WTC11 (cell line): ENCODE measurements around the gene KCNK4. TPM values are rescaled to one million over a fixed set of nuclear protein-coding genes. Genes with fewer than 3 reads are reported as not detected.

ENCODE experiments used
- ATAC-seq: fragments of 200-7000 bp; cut with Tn5 transposase; 2 replicates; pipeline ENCODE4 v1.10.0; 2021; ENCODE audit warnings: mild to moderate bottlenecking, moderate library complexity
- CTCF ChIA-PET: fragments of 300-600 bp; sonication (Branson Sonifier 250); formaldehyde crosslinking; loops from one replicate; lab custom pipeline; 2021; ENCODE audit warnings: antibody characterized with exemption; lab: Charles Lee
- POLR2A ChIA-PET: fragments of 350-600 bp; sonication (Branson Sonifier 250); formaldehyde crosslinking; loops from one replicate; lab custom pipeline; 2021; ENCODE audit warnings: antibody characterized with exemption; lab: Charles Lee
- DNase-seq: peaks from one replicate; pipeline ENCODE4 v3.0.0; 2021; ENCODE audit warnings: low spot score
- H3K27ac Mint-ChIP-seq: 2 replicates; pipeline ENCODE4 v1.8.0; 2021; ENCODE audit warnings: mixed read lengths
- H3K27me3 Mint-ChIP-seq: 2 replicates; pipeline ENCODE4 v1.8.0; 2021; ENCODE audit warnings: low read depth, mild to moderate bottlenecking, moderate library complexity, mixed read lengths
- H3K36me3 Mint-ChIP-seq: 2 replicates; pipeline ENCODE4 v1.8.0; 2021; ENCODE audit warnings: mixed read lengths
- H3K4me1 Mint-ChIP-seq: 2 replicates; pipeline ENCODE4 v1.8.0; 2022; ENCODE audit warnings: mixed read lengths
- H3K4me3 Mint-ChIP-seq: 2 replicates; pipeline ENCODE4 v1.8.0; 2021; ENCODE audit warnings: mild to moderate bottlenecking, moderate library complexity, mixed read lengths
- H3K9me3 Mint-ChIP-seq: 2 replicates; pipeline ENCODE4 v1.8.0; 2021; ENCODE audit warnings: mixed read lengths
- CREB1 ChIP-seq: sonication (generic); formaldehyde crosslinking; IDR thresholded peaks from 2 replicates; pipeline ENCODE4 v1.8.0; 2023; ENCODE audit warnings: mild to moderate bottlenecking, missing genetic modification reagents
- CREM ChIP-seq: sonication (generic); formaldehyde crosslinking; IDR thresholded peaks from 2 replicates; pipeline ENCODE4 v1.8.1; 2022; ENCODE audit warnings: mild to moderate bottlenecking, missing genetic modification reagents, moderate library complexity
- JUN ChIP-seq: sonication (generic); formaldehyde crosslinking; IDR thresholded peaks from 2 replicates; pipeline ENCODE4 v1.8.0; 2023; ENCODE audit warnings: mild to moderate bottlenecking, missing genetic modification reagents
- SP1 ChIP-seq: sonication (generic); formaldehyde crosslinking; conservative IDR thresholded peaks from 2 replicates; pipeline ENCODE4 v1.8.1; 2022; ENCODE audit warnings: missing genetic modification reagents
- TCF7 ChIP-seq: sonication (generic); formaldehyde crosslinking; IDR thresholded peaks from 2 replicates; pipeline ENCODE4 v1.8.0; 2022; ENCODE audit warnings: mild to moderate bottlenecking, low read depth, missing genetic modification reagents, moderate library complexity
- ZBTB21 ChIP-seq: sonication (generic); formaldehyde crosslinking; IDR thresholded peaks from 2 replicates; pipeline ENCODE4 v1.8.1; 2023; ENCODE audit warnings: mild to moderate bottlenecking, missing genetic modification reagents, borderline replicate concordance
- ZNF138 ChIP-seq: sonication (generic); formaldehyde crosslinking; conservative IDR thresholded peaks from 2 replicates; pipeline ENCODE4 v1.8.1; 2022; ENCODE audit warnings: mild to moderate bottlenecking, moderate library complexity, missing genetic modification reagents
- total RNA-seq: library from RNA; stranded (reverse); gene quantifications from 3 replicates; pipeline ENCODE4 v1.2.3, GENCODE V29; 2021
- TF ChIP-seq, protein P1 (sequence below): fragments of 250-450 bp; sonication (Bioruptor Pico); IDR thresholded peaks from 2 replicates; pipeline ENCODE4 v1.9.0; 2021; ENCODE audit warnings: moderate library complexity, mild to moderate bottlenecking, inconsistent platforms, borderline replicate concordance
- TF ChIP-seq, protein P2 (sequence below): fragments of 250-450 bp; sonication (Bioruptor Pico); IDR thresholded peaks from 2 replicates; pipeline ENCODE4 v1.9.0; 2021; ENCODE audit warnings: mild to moderate bottlenecking
- TF ChIP-seq, protein P3 (sequence below): sonication (generic); formaldehyde crosslinking; conservative IDR thresholded peaks from 2 replicates; pipeline ENCODE4 v1.8.1; 2023; ENCODE audit warnings: mild to moderate bottlenecking, low read depth, missing genetic modification reagents, moderate library complexity
- TF ChIP-seq, protein P4 (sequence below): fragments of 250-450 bp; sonication (Bioruptor Pico); IDR thresholded peaks from 2 replicates; pipeline ENCODE4 v2.1.2; 2022; ENCODE audit warnings: mild to moderate bottlenecking, moderate library complexity
- TF ChIP-seq, protein P5 (sequence below): sonication (generic); formaldehyde crosslinking; IDR thresholded peaks from 2 replicates; pipeline ENCODE4 v1.8.1; 2023; ENCODE audit warnings: mild to moderate bottlenecking, missing genetic modification reagents, borderline replicate concordance
- TF ChIP-seq, protein P6 (sequence below): sonication (generic); formaldehyde crosslinking; IDR thresholded peaks from 2 replicates; pipeline ENCODE4 v1.8.0; 2022; ENCODE audit warnings: mild to moderate bottlenecking, missing genetic modification reagents
- TF ChIP-seq, protein P7 (sequence below): sonication (generic); formaldehyde crosslinking; IDR thresholded peaks from 2 replicates; pipeline ENCODE4 v1.8.0; 2023; ENCODE audit warnings: missing genetic modification reagents, mild to moderate bottlenecking, borderline replicate concordance
- TF ChIP-seq, protein P8 (sequence below): sonication (generic); formaldehyde crosslinking; IDR thresholded peaks from 2 replicates; pipeline ENCODE4 v1.8.0; 2023; ENCODE audit warnings: mild to moderate bottlenecking, missing genetic modification reagents

Gene KCNK4
- total RNA-seq, 1 experiment from 2014 or later = 0.74 TPM

DNA sequence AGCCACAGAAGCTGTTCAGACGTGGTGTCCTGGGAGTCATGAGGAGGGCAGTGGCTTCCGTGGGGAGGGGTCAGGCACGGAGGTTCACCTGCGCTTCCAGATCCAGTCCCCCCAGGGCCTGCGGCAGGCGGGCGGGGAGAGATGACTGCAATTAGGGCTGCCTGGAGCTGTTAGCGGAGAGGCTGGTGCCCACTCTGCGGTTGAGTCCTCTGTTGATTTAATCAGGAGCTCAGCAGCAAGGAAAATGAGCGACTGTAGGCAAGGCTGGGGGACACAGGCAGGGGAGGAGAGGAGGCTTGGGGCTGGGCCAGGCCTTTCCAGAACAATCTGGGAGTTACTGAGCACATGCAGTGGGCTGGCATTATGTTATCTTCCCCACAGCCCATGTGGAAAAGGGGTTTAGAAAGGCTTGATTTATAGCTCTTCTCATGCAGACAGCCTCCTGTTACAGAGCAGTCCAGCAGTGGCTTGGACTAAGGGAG lies 26.7 kb upstream of the KCNK4 start (continued):
- TF ChIP-seq, protein P1, sequence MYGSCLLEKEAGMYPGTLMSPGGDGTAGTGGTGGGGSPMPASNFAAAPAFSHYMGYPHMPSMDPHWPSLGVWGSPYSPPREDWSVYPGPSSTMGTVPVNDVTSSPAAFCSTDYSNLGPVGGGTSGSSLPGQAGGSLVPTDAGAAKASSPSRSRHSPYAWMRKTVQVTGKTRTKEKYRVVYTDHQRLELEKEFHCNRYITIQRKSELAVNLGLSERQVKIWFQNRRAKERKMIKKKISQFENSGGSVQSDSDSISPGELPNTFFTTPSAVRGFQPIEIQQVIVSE (CRISPR knock-in tag) = no peak

DNA sequence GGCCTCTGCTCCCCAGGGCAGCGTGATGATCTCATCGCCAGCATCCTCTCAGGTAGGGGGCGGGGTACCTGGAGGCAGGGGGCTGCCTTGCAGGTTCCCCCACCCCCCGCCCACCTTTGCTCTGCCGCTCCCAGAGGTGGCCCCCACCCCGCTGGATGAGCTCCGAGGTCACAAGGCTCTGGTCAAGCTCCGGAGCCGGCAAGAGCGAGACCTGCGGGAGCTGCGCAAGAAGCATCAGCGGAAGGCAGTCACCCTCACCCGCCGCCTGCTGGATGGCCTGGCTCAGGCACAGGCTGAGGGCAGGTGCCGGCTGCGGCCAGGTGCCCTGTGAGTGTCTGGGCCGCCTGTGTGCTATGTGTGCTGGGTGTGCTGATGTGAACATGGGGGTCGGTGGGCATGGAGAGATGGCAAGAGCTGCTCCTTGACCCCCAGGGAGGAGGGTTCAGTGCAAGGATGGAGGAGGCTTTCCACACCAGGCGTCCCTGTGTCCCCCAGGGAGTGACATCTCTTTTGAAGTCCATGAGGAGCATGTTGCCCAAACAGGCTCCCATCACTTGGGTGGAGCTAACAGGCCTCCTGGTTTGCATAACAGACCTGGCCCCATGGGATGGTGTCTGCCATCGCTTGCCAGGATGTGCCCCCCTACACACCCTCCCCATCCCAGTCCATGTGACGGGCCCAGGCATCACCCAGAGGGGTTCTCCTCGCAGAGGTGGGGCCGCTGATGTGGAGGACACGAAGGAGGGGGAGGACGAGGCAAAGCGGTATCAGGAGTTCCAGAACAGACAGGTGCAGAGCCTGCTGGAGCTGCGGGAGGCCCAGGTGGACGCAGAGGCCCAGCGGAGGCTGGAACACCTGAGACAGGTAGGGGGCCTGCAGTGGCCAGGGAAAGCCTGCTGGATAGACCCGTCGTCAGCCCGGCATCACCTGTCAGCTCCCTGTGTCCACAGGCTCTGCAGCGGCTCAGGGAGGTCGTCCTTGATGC lies 25.6 kb upstream of the KCNK4 start:
- TF ChIP-seq JUN (CRISPR knock-in tag) = no peak
- TF ChIP-seq, protein P2, sequence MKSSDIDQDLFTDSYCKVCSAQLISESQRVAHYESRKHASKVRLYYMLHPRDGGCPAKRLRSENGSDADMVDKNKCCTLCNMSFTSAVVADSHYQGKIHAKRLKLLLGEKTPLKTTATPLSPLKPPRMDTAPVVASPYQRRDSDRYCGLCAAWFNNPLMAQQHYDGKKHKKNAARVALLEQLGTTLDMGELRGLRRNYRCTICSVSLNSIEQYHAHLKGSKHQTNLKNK (CRISPR knock-in tag) = no peak
- no peak for TF ChIP-seq CREM
- TF ChIP-seq TCF7 (CRISPR knock-in tag) = no peak
- TF ChIP-seq, protein P3, sequence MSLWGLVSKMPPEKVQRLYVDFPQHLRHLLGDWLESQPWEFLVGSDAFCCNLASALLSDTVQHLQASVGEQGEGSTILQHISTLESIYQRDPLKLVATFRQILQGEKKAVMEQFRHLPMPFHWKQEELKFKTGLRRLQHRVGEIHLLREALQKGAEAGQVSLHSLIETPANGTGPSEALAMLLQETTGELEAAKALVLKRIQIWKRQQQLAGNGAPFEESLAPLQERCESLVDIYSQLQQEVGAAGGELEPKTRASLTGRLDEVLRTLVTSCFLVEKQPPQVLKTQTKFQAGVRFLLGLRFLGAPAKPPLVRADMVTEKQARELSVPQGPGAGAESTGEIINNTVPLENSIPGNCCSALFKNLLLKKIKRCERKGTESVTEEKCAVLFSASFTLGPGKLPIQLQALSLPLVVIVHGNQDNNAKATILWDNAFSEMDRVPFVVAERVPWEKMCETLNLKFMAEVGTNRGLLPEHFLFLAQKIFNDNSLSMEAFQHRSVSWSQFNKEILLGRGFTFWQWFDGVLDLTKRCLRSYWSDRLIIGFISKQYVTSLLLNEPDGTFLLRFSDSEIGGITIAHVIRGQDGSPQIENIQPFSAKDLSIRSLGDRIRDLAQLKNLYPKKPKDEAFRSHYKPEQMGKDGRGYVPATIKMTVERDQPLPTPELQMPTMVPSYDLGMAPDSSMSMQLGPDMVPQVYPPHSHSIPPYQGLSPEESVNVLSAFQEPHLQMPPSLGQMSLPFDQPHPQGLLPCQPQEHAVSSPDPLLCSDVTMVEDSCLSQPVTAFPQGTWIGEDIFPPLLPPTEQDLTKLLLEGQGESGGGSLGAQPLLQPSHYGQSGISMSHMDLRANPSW (CRISPR knock-in tag) = no peak
- TF ChIP-seq, protein P4, sequence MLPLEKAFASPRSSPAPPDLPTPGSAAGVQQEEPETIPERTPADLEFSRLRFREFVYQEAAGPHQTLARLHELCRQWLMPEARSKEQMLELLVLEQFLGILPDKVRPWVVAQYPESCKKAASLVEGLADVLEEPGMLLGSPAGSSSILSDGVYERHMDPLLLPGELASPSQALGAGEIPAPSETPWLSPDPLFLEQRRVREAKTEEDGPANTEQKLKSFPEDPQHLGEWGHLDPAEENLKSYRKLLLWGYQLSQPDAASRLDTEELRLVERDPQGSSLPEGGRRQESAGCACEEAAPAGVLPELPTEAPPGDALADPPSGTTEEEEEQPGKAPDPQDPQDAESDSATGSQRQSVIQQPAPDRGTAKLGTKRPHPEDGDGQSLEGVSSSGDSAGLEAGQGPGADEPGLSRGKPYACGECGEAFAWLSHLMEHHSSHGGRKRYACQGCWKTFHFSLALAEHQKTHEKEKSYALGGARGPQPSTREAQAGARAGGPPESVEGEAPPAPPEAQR (CRISPR knock-in tag) = no peak
- TF ChIP-seq, protein P5, sequence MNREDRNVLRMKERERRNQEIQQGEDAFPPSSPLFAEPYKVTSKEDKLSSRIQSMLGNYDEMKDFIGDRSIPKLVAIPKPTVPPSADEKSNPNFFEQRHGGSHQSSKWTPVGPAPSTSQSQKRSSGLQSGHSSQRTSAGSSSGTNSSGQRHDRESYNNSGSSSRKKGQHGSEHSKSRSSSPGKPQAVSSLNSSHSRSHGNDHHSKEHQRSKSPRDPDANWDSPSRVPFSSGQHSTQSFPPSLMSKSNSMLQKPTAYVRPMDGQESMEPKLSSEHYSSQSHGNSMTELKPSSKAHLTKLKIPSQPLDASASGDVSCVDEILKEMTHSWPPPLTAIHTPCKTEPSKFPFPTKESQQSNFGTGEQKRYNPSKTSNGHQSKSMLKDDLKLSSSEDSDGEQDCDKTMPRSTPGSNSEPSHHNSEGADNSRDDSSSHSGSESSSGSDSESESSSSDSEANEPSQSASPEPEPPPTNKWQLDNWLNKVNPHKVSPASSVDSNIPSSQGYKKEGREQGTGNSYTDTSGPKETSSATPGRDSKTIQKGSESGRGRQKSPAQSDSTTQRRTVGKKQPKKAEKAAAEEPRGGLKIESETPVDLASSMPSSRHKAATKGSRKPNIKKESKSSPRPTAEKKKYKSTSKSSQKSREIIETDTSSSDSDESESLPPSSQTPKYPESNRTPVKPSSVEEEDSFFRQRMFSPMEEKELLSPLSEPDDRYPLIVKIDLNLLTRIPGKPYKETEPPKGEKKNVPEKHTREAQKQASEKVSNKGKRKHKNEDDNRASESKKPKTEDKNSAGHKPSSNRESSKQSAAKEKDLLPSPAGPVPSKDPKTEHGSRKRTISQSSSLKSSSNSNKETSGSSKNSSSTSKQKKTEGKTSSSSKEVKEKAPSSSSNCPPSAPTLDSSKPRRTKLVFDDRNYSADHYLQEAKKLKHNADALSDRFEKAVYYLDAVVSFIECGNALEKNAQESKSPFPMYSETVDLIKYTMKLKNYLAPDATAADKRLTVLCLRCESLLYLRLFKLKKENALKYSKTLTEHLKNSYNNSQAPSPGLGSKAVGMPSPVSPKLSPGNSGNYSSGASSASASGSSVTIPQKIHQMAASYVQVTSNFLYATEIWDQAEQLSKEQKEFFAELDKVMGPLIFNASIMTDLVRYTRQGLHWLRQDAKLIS = no peak
- TF ChIP-seq, protein P6, sequence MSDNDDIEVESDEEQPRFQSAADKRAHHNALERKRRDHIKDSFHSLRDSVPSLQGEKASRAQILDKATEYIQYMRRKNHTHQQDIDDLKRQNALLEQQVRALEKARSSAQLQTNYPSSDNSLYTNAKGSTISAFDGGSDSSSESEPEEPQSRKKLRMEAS (CRISPR knock-in tag) = no peak
- no peak for TF ChIP-seq CREB1 (CRISPR knock-in tag)
- TF ChIP-seq ZBTB21 (CRISPR knock-in tag) = no peak
- no peak for TF ChIP-seq SP1
- TF ChIP-seq, protein P7, sequence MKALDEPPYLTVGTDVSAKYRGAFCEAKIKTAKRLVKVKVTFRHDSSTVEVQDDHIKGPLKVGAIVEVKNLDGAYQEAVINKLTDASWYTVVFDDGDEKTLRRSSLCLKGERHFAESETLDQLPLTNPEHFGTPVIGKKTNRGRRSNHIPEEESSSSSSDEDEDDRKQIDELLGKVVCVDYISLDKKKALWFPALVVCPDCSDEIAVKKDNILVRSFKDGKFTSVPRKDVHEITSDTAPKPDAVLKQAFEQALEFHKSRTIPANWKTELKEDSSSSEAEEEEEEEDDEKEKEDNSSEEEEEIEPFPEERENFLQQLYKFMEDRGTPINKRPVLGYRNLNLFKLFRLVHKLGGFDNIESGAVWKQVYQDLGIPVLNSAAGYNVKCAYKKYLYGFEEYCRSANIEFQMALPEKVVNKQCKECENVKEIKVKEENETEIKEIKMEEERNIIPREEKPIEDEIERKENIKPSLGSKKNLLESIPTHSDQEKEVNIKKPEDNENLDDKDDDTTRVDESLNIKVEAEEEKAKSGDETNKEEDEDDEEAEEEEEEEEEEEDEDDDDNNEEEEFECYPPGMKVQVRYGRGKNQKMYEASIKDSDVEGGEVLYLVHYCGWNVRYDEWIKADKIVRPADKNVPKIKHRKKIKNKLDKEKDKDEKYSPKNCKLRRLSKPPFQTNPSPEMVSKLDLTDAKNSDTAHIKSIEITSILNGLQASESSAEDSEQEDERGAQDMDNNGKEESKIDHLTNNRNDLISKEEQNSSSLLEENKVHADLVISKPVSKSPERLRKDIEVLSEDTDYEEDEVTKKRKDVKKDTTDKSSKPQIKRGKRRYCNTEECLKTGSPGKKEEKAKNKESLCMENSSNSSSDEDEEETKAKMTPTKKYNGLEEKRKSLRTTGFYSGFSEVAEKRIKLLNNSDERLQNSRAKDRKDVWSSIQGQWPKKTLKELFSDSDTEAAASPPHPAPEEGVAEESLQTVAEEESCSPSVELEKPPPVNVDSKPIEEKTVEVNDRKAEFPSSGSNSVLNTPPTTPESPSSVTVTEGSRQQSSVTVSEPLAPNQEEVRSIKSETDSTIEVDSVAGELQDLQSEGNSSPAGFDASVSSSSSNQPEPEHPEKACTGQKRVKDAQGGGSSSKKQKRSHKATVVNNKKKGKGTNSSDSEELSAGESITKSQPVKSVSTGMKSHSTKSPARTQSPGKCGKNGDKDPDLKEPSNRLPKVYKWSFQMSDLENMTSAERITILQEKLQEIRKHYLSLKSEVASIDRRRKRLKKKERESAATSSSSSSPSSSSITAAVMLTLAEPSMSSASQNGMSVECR (CRISPR knock-in tag) = no peak
- TF ChIP-seq, protein P8, sequence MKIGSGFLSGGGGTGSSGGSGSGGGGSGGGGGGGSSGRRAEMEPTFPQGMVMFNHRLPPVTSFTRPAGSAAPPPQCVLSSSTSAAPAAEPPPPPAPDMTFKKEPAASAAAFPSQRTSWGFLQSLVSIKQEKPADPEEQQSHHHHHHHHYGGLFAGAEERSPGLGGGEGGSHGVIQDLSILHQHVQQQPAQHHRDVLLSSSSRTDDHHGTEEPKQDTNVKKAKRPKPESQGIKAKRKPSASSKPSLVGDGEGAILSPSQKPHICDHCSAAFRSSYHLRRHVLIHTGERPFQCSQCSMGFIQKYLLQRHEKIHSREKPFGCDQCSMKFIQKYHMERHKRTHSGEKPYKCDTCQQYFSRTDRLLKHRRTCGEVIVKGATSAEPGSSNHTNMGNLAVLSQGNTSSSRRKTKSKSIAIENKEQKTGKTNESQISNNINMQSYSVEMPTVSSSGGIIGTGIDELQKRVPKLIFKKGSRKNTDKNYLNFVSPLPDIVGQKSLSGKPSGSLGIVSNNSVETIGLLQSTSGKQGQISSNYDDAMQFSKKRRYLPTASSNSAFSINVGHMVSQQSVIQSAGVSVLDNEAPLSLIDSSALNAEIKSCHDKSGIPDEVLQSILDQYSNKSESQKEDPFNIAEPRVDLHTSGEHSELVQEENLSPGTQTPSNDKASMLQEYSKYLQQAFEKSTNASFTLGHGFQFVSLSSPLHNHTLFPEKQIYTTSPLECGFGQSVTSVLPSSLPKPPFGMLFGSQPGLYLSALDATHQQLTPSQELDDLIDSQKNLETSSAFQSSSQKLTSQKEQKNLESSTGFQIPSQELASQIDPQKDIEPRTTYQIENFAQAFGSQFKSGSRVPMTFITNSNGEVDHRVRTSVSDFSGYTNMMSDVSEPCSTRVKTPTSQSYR (CRISPR knock-in tag) = no peak
- TF ChIP-seq ZNF138 (CRISPR knock-in tag) = no peak
- H3K9me3 Mint-ChIP-seq = no peaks in the 10 kb centered on the region
- H3K4me1 Mint-ChIP-seq = peaks cover 12% of the 10 kb centered on the region
- no peaks in the 10 kb centered on the region for H3K27me3 Mint-ChIP-seq
- peaks cover 29% of the 10 kb centered on the region for H3K36me3 Mint-ChIP-seq
- no peak overlapping the region for H3K27ac Mint-ChIP-seq
- ATAC-seq (no peak), DNase-seq (no peak)
- ChIA-PET CTCF (interaction anchor here (0.8 to 4.5 kb wide), 5 partner anchors 15 to 90 kb away, joined by 3 to 65 read pairs (median 3); partner anchors contain the start of genes NUDT22, PLCB3 and TRPT1), POLR2A (interaction anchor here (0.6 kb wide), 1 partner anchor 74 kb away, joined by 7 read pairs; no protein-coding TSS in a partner anchor)
- H3K4me3 Mint-ChIP-seq = no peak overlapping the region
